ENCODE results near the gene ZNF432. TPM values are rescaled to one million over a fixed set of nuclear protein-coding genes. Genes with fewer than 3 reads are reported as not detected.

The ZNF432 gene
- total RNA-seq, 4 donors from 2014 or later = 8.6 to 10.1 (median 9.2) TPM

GRCh38 chr19:52010674-52011073 is 38.0 kb downstream of the ZNF432 start:
- H3K27ac ChIP-seq (replicated peaks in 1 of 4) = no peak overlapping the region
- H3K4me3 ChIP-seq = no peak overlapping the region
- TF ChIP-seq EP300 (IDR thresholded peaks at IDR 0.05) (no peak), POLR2AphosphoS5 (IDR thresholded peaks at IDR 0.05) (no peak), POLR2A (IDR thresholded peaks at IDR 0.05; ENCODE audit: low read depth) (no peak)
- TF ChIP-seq, protein P1, sequence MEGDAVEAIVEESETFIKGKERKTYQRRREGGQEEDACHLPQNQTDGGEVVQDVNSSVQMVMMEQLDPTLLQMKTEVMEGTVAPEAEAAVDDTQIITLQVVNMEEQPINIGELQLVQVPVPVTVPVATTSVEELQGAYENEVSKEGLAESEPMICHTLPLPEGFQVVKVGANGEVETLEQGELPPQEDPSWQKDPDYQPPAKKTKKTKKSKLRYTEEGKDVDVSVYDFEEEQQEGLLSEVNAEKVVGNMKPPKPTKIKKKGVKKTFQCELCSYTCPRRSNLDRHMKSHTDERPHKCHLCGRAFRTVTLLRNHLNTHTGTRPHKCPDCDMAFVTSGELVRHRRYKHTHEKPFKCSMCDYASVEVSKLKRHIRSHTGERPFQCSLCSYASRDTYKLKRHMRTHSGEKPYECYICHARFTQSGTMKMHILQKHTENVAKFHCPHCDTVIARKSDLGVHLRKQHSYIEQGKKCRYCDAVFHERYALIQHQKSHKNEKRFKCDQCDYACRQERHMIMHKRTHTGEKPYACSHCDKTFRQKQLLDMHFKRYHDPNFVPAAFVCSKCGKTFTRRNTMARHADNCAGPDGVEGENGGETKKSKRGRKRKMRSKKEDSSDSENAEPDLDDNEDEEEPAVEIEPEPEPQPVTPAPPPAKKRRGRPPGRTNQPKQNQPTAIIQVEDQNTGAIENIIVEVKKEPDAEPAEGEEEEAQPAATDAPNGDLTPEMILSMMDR (IDR thresholded peaks at IDR 0.05) = no peak
- no peak for DNase-seq (ENCODE audit: extremely low spot score)
- H3K4me1 ChIP-seq = peaks cover 0 to 16% (median 9%) of the 10 kb centered on the region in 4 donors
- no peaks in the 10 kb centered on the region for H3K27me3 ChIP-seq
- H3K9me3 ChIP-seq = peaks cover 0 to 21% (median 10%) of the 10 kb centered on the region in 4 donors
- intact Hi-C loops (cut with DNase I) = no loop called here
- 100% methylated on average over 1 of the region's 1 CpG for WGBS
- peaks cover 3 to 21% (median 17%) of the 10 kb centered on the region in 4 donors for H3K36me3 ChIP-seq

GRCh38 chr19:52007806-52008557 is 40.7 kb downstream of the ZNF432 start, which contains the start of gene ZNF615:
Gene ZNF615, minus strand, starts transcription at chr19:52008211. Its CDS starts 4,500 bp downstream, at chr19:52003711.
- under 1% methylated on average over 37 of the region's 44 CpGs for WGBS
- intact Hi-C loops (cut with DNase I) = loop anchor here (5.0 kb wide), 1 partner anchor 39 kb away; the partner anchor contains the start of gene ZNF432
- peak; percentile 96 for DNase-seq (ENCODE audit: extremely low spot score)

DNA sequence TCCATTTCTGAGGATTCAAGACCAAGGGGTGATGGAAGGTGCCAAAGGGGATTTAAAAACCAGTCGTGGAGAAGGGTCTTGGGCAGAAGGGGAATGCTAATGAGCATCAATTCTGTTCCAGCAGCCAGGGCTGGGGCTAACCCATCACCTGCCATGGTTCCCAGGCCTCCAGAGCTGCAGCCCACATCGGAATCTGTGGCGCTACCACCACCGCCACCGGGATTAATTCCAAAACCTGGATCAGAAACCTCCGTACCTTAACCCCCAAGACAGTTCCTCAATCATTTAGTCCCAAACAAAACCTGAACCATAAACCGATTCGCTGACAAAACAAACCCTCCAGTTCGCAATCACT is 41.2 kb downstream of the ZNF432 start:
- peaks cover 0 to 16% (median 9%) of the 10 kb centered on the region in 4 donors for H3K4me1 ChIP-seq
- 11% methylated on average over 7 of the region's 9 CpGs for WGBS
- DNase-seq (ENCODE audit: extremely low spot score) = no peak
- intact Hi-C loops (cut with DNase I) = loop anchor here (5.0 kb wide), 1 partner anchor 40 kb away; the partner anchor contains the start of gene ZNF432
- H3K27ac ChIP-seq (replicated peaks in 1 of 4) = peak overlapping the region; percentile 87 to 90 (median 88)
- H3K36me3 ChIP-seq = peaks cover 14 to 22% (median 18%) of the 10 kb centered on the region in 4 donors
- peaks cover 0 to 6% (median 1%) of the 10 kb centered on the region in 4 donors for H3K9me3 ChIP-seq
- H3K4me3 ChIP-seq = peak overlapping the region; percentile 64 to 92 (median 79)
- H3K27me3 ChIP-seq = no peaks in the 10 kb centered on the region
- TF ChIP-seq POLR2AphosphoS5 (IDR thresholded peaks at IDR 0.05) = no peak
- no peak for TF ChIP-seq POLR2A (IDR thresholded peaks at IDR 0.05; ENCODE audit: low read depth)
- TF ChIP-seq EP300 (IDR thresholded peaks at IDR 0.05) = no peak
- TF ChIP-seq, protein P1 (IDR thresholded peaks at IDR 0.05) = no peak

More at GRCh38 chr19:52007806-52008557, 40.7 kb downstream of the ZNF432 start, which contains the start of gene ZNF615:
- peaks cover 0 to 16% (median 9%) of the 10 kb centered on the region in 4 donors for H3K4me1 ChIP-seq
- H3K27me3 ChIP-seq = no peaks in the 10 kb centered on the region
- H3K36me3 ChIP-seq = peaks cover 8 to 22% (median 18%) of the 10 kb centered on the region in 4 donors
- H3K27ac ChIP-seq (replicated peaks in 1 of 4) = peak within 1 kb of the TSS; percentile 87 to 90 (median 88)
- peak within 1 kb of the TSS; percentile 64 to 92 (median 79) for H3K4me3 ChIP-seq
- TF ChIP-seq POLR2A (IDR thresholded peaks at IDR 0.05; ENCODE audit: low read depth) (peak; percentile 4), EP300 (IDR thresholded peaks at IDR 0.05) (no peak), POLR2AphosphoS5 (IDR thresholded peaks at IDR 0.05) (peak; percentile 87 to 90)
- H3K9me3 ChIP-seq = peaks cover 0 to 7% (median 3%) of the 10 kb centered on the region in 4 donors

GRCh38 chr19:51994048-51994644 is 54.5 kb downstream of the ZNF432 start:
- no peaks in the 10 kb centered on the region for H3K27me3 ChIP-seq
- H3K4me1 ChIP-seq = no peaks in the 10 kb centered on the region
- WGBS = 100% methylated on average over 2 of the region's 2 CpGs
- peaks cover 31 to 93% (median 79%) of the 10 kb centered on the region in 4 donors for H3K9me3 ChIP-seq
- H3K27ac ChIP-seq (replicated peaks in 1 of 4) = no peak overlapping the region
- TF ChIP-seq EP300 (IDR thresholded peaks at IDR 0.05) (no peak), POLR2AphosphoS5 (IDR thresholded peaks at IDR 0.05) (no peak), POLR2A (IDR thresholded peaks at IDR 0.05; ENCODE audit: low read depth) (no peak)
- TF ChIP-seq, protein P1 (IDR thresholded peaks at IDR 0.05) = no peak
- intact Hi-C loops (cut with DNase I) = no loop called here
- H3K36me3 ChIP-seq = peaks cover 59 to 74% (median 66%) of the 10 kb centered on the region in 4 donors
- no peak for DNase-seq (ENCODE audit: extremely low spot score)
- H3K4me3 ChIP-seq = no peak overlapping the region

- H3K4me1 ChIP-seq = no peaks in the 10 kb centered on the region
- intact Hi-C loops (cut with DNase I) = no loop called here
- no peak overlapping the region for H3K4me3 ChIP-seq
- no peak overlapping the region for H3K27ac ChIP-seq (replicated peaks in 1 of 4)
- H3K36me3 ChIP-seq = peaks cover 52 to 66% (median 59%) of the 10 kb centered on the region in 4 donors
- H3K27me3 ChIP-seq = no peaks in the 10 kb centered on the region
- DNase-seq (ENCODE audit: extremely low spot score) = no peak
- 98% methylated on average over 10 of the region's 10 CpGs for WGBS
- peaks cover 31 to 95% (median 79%) of the 10 kb centered on the region in 4 donors for H3K9me3 ChIP-seq
- TF ChIP-seq EP300 (IDR thresholded peaks at IDR 0.05) (no peak), POLR2A (IDR thresholded peaks at IDR 0.05; ENCODE audit: low read depth) (no peak), POLR2AphosphoS5 (IDR thresholded peaks at IDR 0.05) (no peak)
- TF ChIP-seq, protein P1 (IDR thresholded peaks at IDR 0.05) = no peak
Observed at GRCh38 chr19:51993422-51993821, 55.2 kb downstream of the ZNF432 start.

Measured in esophagus muscularis mucosa (tissue), 4 donors.